Choroid plexus epithelial cell (primary cell): ENCODE data around the gene MTFP1.
A peak's percentile ranks its signal among the peaks of the same experiment; 100 is the strongest.
"Not testable (repeated sequence)": the region's sequence is repeated elsewhere in the genome, so short reads cannot be mapped to it uniquely, and the experiment has no call there.

ENCODE experiments used
- DNase-seq: peaks from one replicate; pipeline ENCODE4 v3.0.0-alpha.2; 2010; ENCODE audit warnings: low read depth
- H3K4me3 ChIP-seq: 2 replicates; pipeline ENCODE4 v1.5.1; 2011; ENCODE audit warnings: low read depth, mild to moderate bottlenecking, control low read depth, low read length, moderate library complexity
- CTCF ChIP-seq: conservative IDR thresholded peaks from 2 replicates; pipeline ENCODE4 v1.5.1; 2011; ENCODE audit warnings: low read depth, mild to moderate bottlenecking, control low read depth, inconsistent platforms, low read length, moderate library complexity

MTFP1 gene

GRCh38 chr22:30397656-30398635, 27.6 kb upstream of the MTFP1 start:
- TF ChIP-seq CTCF = no peak
- no peak for DNase-seq

GRCh38 chr22:30398685-30399680, 26.6 kb upstream of the MTFP1 start:
- DNase-seq = no peak
- no peak for TF ChIP-seq CTCF
- H3K4me3 ChIP-seq = peak overlapping the region; percentile 87

More at GRCh38 chr22:30397656-30398635, 27.6 kb upstream of the MTFP1 start:
- peak overlapping the region; percentile 87 for H3K4me3 ChIP-seq

- H3K4me3 ChIP-seq = no peak overlapping the region
- no peak for TF ChIP-seq CTCF
- DNase-seq = no peak
Measured at GRCh38 chr22:30399718-30400117, 25.9 kb upstream of the MTFP1 start.

- no peak overlapping the region for H3K4me3 ChIP-seq
- TF ChIP-seq CTCF = no peak
- DNase-seq = no peak
Measured at GRCh38 chr22:30400159-30400558, 25.4 kb upstream of the MTFP1 start.

- not testable (repeated sequence) for H3K4me3 ChIP-seq, DNase-seq
Measured at GRCh38 chr22:30401024-30401423, 24.5 kb upstream of the MTFP1 start.

- no peak overlapping the region for H3K4me3 ChIP-seq
- DNase-seq = peak; percentile 51
- no peak for TF ChIP-seq CTCF
Measured at GRCh38 chr22:30402028-30402765, 23.4 kb upstream of the MTFP1 start.

GRCh38 chr22:30402766-30403104, 22.8 kb upstream of the MTFP1 start:
- not testable (repeated sequence) for DNase-seq, H3K4me3 ChIP-seq
